ENCODE results near the gene CHADL. TPM values are rescaled to one million over a fixed set of nuclear protein-coding genes. Genes with fewer than 3 reads are reported as not detected.

The CHADL gene
- polyA plus RNA-seq, 4 donors, result 2.4 to 4.5 (median 3.2) TPM

- DNase-seq (ENCODE audit: low read depth in 4 of 4, low spot score in 3 of 4), result no peak
Measured at GRCh38 chr22:41256254-41257253, 15.8 kb upstream of the CHADL start.

- no peak for DNase-seq (ENCODE audit: low read depth in 4 of 4, low spot score in 3 of 4)
Measured at GRCh38 chr22:41254230-41254629, 13.5 kb upstream of the CHADL start.

DNA sequence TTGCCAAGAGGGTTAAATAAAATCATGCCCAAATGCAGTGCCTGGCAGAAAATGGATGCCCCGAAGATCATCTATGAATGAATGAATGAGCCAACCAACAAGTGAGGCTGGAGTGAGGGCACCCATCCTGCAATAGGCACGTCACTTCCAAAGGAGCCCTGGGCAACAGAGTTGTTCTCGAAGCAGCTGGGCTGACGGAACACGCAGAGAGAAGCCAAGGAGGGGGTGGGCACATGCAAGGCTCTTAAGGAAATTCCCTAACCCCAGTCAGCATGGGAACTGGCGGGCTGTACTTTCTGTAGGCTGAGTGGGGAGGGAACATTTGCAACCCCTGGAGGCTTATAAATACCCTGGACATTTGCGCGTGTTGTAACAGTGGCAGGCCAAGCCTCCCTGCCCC, 11.6 kb upstream of the CHADL start:
- DNase-seq (ENCODE audit: low read depth in 4 of 4, low spot score in 3 of 4), result no peak

GRCh38 chr22:41250127-41250526, 9.4 kb upstream of the CHADL start:
- DNase-seq (ENCODE audit: low read depth in 4 of 4, low spot score in 3 of 4), result no peak

GRCh38 chr22:41249442-41249841, 8.7 kb upstream of the CHADL start:
- no peak for DNase-seq (ENCODE audit: low read depth in 4 of 4, low spot score in 3 of 4)

DNA sequence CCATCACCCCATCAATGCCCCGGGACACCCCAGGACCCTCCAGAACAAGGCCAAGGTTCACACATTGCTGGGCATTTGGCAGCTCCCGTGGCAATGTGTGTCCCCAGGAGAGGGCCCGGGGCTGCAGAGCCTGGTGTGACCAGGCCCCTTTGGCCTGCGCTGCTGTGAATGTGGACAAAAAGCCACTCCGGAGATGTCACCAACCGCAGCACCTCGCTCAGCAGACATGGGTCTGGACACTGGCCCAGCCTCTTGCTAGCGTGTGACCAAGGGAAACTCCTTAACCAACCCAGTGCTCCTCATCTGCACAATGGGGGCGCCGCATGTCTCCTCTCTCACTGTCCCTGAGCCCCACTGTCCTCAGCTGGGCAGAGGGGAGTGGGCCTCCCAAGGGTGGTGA, 8.0 kb upstream of the CHADL start:
- DNase-seq (ENCODE audit: low read depth in 4 of 4, low spot score in 3 of 4), result no peak

- no peak for DNase-seq (ENCODE audit: low read depth in 4 of 4, low spot score in 3 of 4)
Measured at GRCh38 chr22:41248314-41248713, 7.6 kb upstream of the CHADL start.

- no peak for DNase-seq (ENCODE audit: low read depth in 4 of 4, low spot score in 3 of 4)
Measured at GRCh38 chr22:41247703-41248102, 7.0 kb upstream of the CHADL start.

DNA sequence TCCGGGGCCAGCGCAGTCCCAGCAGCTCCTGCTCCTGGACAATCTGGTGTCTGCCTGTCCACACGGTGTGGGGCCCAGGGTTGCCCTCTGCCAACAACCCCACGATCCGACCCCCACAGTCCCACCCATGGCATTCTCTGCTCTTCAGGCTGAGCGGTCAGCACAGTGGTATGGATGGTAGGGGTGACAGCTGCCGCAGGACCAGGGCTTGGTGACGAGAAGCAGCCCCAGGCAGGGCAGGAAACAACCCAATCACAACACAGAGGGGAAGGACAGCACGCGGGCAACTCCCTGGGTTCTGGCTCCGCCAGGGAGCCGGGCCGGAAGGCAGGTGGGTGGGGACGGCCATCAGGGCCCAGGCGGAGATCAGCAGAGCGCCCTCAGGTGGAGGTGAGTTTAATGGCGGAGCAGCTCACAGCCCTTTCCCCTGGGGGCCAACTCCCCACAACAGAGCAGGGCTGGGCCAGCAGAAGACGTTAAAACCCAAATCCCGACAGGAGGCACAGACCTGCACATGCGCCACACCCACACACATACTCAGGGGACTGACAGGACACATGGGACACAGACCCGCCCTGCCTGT, 5.3 kb upstream of the CHADL start:
- no peak for DNase-seq (ENCODE audit: low read depth in 4 of 4, low spot score in 3 of 4)

DNA sequence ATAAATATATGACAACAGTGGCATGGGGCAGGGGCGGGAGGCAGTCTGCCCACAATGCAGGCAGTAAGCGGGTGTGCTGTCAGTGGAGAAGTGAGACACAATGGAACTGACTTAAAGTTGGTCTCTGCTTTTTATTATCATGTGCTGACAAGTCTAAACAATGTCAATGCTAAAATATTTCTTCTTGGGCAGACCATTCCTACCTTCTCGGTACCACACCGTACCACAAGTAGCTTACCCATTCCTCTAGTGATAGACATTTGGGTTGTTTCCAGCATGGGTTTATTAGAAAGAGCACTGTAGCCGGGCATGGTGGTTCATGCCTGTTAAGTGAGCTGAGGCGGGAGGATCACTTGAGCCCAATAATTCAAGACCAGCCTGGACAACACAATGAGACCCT, 2.6 kb upstream of the CHADL start:
- DNase-seq (ENCODE audit: low read depth in 4 of 4, low spot score in 3 of 4), result no peak

DNA sequence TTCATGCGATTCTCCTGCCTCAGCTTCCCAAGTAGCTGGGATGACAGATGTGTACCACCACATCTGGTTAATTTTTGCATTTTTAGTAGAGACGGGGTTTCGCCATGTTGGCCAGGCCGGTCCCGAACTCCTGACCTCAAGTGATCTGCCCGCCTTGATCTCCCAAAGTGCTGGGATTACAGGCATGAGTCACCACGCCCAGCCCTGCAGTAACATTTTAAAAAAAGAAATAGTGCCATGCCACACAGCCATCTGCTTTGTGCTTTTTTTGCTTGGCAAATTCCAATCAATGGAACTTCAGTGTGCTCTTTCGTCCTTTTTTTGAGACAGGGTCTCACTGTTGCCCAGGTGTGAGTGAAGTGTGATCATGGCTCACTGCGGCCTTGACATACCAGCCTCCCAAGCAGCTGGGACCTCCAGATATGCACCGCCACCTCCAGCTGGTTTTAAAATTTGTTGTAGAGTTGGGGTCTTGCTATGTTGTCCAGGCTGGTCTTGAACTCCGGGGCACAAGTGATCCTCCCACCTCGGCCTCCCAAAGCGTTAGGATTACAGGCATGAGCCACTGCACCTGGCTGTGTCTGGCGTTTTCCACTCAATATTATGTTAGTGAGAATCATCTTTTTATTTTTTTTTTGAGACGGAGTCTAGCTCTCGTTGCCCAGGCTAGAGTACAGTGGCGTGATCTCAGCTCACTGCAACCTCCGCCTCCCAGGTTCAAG, 1.8 kb upstream of the CHADL start:
- no peak for DNase-seq (ENCODE audit: low read depth in 4 of 4, low spot score in 3 of 4)

DNA sequence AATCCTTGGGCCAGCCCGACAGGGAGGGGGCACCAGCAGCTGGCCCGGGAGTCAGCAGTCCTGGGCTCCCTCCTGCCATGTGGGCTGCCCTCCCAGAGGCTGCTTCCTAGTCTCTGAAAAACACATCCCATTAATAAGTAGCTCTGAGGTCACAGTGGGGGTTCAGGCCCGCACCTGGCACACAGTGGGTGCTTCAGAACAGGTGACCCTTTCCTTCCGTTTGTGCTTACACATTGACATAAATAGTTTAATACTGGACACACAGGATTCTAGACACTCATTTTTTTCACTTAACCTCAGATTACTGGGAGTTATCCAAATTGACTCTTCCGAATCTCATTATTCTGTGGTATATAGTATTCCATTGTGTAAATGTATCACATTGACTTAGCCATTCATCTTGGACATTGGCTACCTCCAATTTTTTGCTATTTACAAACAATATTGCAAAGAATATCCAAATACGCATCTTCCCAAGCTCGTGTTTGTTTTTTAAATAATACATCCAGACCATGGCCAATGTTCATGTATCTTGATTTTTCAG, 474 bp upstream of the CHADL start:
- no peak for DNase-seq (ENCODE audit: low read depth in 4 of 4, low spot score in 3 of 4)

GRCh38 chr22:41239443-41240128, 1.1 kb downstream of the CHADL start:
- DNase-seq (ENCODE audit: low read depth in 4 of 4, low spot score in 3 of 4), result no peak

GRCh38 chr22:41238570-41239442, 1.9 kb downstream of the CHADL start:
- DNase-seq (ENCODE audit: low read depth in 4 of 4, low spot score in 3 of 4), result no peak

DNA sequence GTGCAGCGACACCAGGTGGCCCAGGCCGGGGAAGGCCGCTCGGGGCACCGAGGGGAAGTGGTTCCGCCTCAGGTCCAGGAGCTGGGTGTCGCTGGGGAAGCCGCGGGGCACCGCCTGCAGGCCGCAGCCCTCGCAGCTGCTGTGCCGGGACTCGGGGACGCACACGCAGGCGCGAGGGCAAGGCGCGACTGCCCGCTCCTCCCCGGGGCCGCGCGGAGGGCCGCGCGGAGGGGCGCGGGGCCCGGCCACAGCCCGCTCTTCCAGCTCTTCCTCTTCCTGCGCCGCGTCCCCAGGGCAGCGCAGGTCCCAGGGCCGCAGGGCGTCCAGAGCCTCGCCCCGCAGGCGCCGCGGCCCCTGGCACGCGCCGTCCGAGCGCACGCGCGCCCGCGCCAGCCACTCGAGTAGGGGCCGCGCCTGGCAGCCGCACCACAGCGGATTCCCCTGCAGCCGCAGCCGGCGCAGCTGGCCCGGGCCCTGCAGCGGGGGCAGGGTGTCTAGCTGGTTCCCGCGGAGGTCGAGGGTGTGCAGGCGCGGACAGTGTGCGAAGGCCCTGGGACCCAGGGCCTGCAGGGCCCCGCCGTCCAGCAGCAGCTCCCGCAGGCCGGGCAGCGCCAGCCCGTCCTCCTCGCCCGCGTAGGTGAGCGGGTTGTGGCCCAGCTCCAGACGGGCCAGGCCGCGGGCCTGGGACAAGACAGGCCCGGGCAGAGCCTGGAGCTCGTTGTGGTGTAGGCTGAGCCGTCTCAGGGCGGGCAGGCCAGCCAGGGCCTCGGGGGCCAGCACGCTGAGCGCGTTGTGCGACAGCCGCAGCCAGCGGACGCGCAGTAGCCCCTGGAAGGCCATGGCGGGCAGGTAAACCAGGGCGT, 2.8 kb downstream of the CHADL start:
- peak in 3 of 4 donors; percentile 39 to 51 (median 46) for DNase-seq (ENCODE audit: low read depth in 4 of 4, low spot score in 3 of 4)

- DNase-seq (ENCODE audit: low read depth in 4 of 4, low spot score in 3 of 4), result no peak
Measured at GRCh38 chr22:41237036-41237706, 3.6 kb downstream of the CHADL start.

GRCh38 chr22:41234815-41235695, 5.7 kb downstream of the CHADL start:
- DNase-seq (ENCODE audit: low read depth in 4 of 4, low spot score in 3 of 4), result no peak

Measured in left renal pelvis (tissue), 4 donors.